HEK293 (cell line): Measurements from ENCODE around the gene PPM1J.

Experiments used
- CTCF ChIA-PET: fragments of 350-600 bp; formaldehyde crosslinking; extraction: SDS; loops from one replicate; lab custom pipeline; 2021; ENCODE audit warnings: antibody characterized with exemption; lab: Yijun Ruan, JAX
- POLR2A ChIA-PET: fragments of 300-600 bp; formaldehyde crosslinking; extraction: SDS; loops from one replicate; lab custom pipeline; 2020; ENCODE audit warnings: antibody characterized with exemption, inconsistent platforms; lab: Yijun Ruan, JAX
- H3K27ac ChIP-seq: fragments of 200-500 bp; sonication (Bioruptor generic); 2 replicates; pipeline ENCODE4 v1.5.1; 2014; ENCODE audit warnings: low read depth, low read length, control low read depth, inconsistent platforms; ENCODE audit errors: extremely low read depth
- H3K36me3 ChIP-seq, 2 experiments: fragments of 200-500 bp in 1 of 2; sonication (Bioruptor generic) in 1 of 2; 1 replicate in 1 of 2; 2 replicates in 1 of 2; pipeline ENCODE4 v1.5.1; 2014 to 2017; ENCODE audit warnings: inconsistent platforms in 2 of 2, low read length in 2 of 2; ENCODE audit not compliant: control insufficient read depth in 2 of 2, insufficient read depth in 1 of 2
- H3K4me1 ChIP-seq: fragments of 200-500 bp; sonication (Bioruptor generic); 2 replicates; pipeline ENCODE4 v1.5.1; 2014; ENCODE audit warnings: mild to moderate bottlenecking, low read length, inconsistent platforms; ENCODE audit not compliant: control insufficient read depth, insufficient read depth
- H3K4me3 ChIP-seq: 2 replicates; pipeline ENCODE4 v1.5.1; 2011; ENCODE audit warnings: low read depth, mild to moderate bottlenecking, control low read depth, low read length, moderate library complexity
- H3K9me3 ChIP-seq: fragments of 200-500 bp; sonication (Bioruptor generic); 2 replicates; pipeline ENCODE4 v1.5.1; 2014; ENCODE audit warnings: low read depth, low read length, inconsistent platforms; ENCODE audit not compliant: control insufficient read depth, insufficient read depth
- CTCF ChIP-seq: fragments of 450-650 bp; formaldehyde crosslinking; IDR thresholded peaks from 2 replicates; pipeline ENCODE4 v1.5.1; 2016; ENCODE audit warnings: missing biosample characterization, missing genetic modification characterization
- GFI1B ChIP-seq: fragments of 450-650 bp; formaldehyde crosslinking; IDR thresholded peaks from 2 replicates; pipeline ENCODE4 v1.5.1; 2016; ENCODE audit warnings: missing biosample characterization, missing genetic modification characterization
- GLIS1 ChIP-seq: fragments of 450-650 bp; formaldehyde crosslinking; IDR thresholded peaks from 2 replicates; pipeline ENCODE4 v1.5.1; 2016; ENCODE audit warnings: missing biosample characterization, missing genetic modification characterization
- HOXD13 ChIP-seq: sonication (generic); formaldehyde crosslinking; IDR thresholded peaks from 2 replicates; pipeline ENCODE4 v1.8.0; 2022; ENCODE audit warnings: missing genetic modification reagents, borderline replicate concordance
- KLF10 ChIP-seq: fragments of 450-650 bp; IDR thresholded peaks from 2 replicates; pipeline ENCODE4 v1.5.1; 2018; ENCODE audit warnings: missing biosample characterization, mild to moderate bottlenecking, missing genetic modification characterization
- KLF16 ChIP-seq: fragments of 450-650 bp; formaldehyde crosslinking; IDR thresholded peaks from 2 replicates; pipeline ENCODE4 v1.5.1; 2017; ENCODE audit warnings: missing biosample characterization, missing genetic modification characterization
- KLF9 ChIP-seq: fragments of 450-650 bp; formaldehyde crosslinking; IDR thresholded peaks from 2 replicates; pipeline ENCODE4 v1.5.1; 2016; ENCODE audit warnings: missing biosample characterization, missing genetic modification characterization, low read depth
- PRDM1 ChIP-seq: fragments of 450-650 bp; formaldehyde crosslinking; IDR thresholded peaks from 2 replicates; pipeline ENCODE4; 2016; ENCODE audit warnings: missing biosample characterization, missing genetic modification characterization
- PRDM6 ChIP-seq: fragments of 450-650 bp; formaldehyde crosslinking; IDR thresholded peaks from 2 replicates; pipeline ENCODE4 v1.5.1; 2017; ENCODE audit warnings: missing biosample characterization, missing genetic modification characterization
- ZBTB48 ChIP-seq: fragments of 450-650 bp; formaldehyde crosslinking; IDR thresholded peaks from 2 replicates; pipeline ENCODE4 v1.5.1; 2016; ENCODE audit warnings: missing biosample characterization, missing genetic modification characterization
- ZEB2 ChIP-seq: fragments of 450-650 bp; formaldehyde crosslinking; IDR thresholded peaks from 2 replicates; pipeline ENCODE4 v1.5.1; 2016; ENCODE audit warnings: missing biosample characterization, missing genetic modification characterization
- ZIC2 ChIP-seq: fragments of 450-650 bp; formaldehyde crosslinking; IDR thresholded peaks from 2 replicates; pipeline ENCODE4 v1.5.1; 2016; ENCODE audit warnings: missing biosample characterization, missing genetic modification characterization
- ZNF114 ChIP-seq: fragments of 450-650 bp; formaldehyde crosslinking; IDR thresholded peaks from 2 replicates; pipeline ENCODE4 v1.5.0; 2017; ENCODE audit warnings: missing biosample characterization, missing genetic modification characterization
- ZNF140 ChIP-seq: fragments of 450-650 bp; formaldehyde crosslinking; IDR thresholded peaks from 2 replicates; pipeline ENCODE4 v1.5.1; 2016; ENCODE audit warnings: missing biosample characterization, missing genetic modification characterization
- ZNF16 ChIP-seq: fragments of 450-650 bp; formaldehyde crosslinking; IDR thresholded peaks from 2 replicates; pipeline ENCODE4 v1.5.1; 2016; ENCODE audit warnings: low read depth, missing biosample characterization, missing genetic modification characterization
- ZNF214 ChIP-seq: fragments of 450-650 bp; formaldehyde crosslinking; IDR thresholded peaks from 2 replicates; pipeline ENCODE4 v1.5.1; 2017; ENCODE audit warnings: missing biosample characterization, mild to moderate bottlenecking, missing genetic modification characterization, borderline replicate concordance
- ZNF366 ChIP-seq: fragments of 450-650 bp; formaldehyde crosslinking; conservative IDR thresholded peaks from 2 replicates; pipeline ENCODE4 v1.5.1; 2016; ENCODE audit warnings: missing biosample characterization, missing genetic modification characterization
- ZNF600 ChIP-seq: fragments of 450-650 bp; formaldehyde crosslinking; IDR thresholded peaks from 2 replicates; pipeline ENCODE4 v1.5.1; 2016; ENCODE audit warnings: missing biosample characterization, missing genetic modification characterization
- ZNF664 ChIP-seq: fragments of 450-650 bp; formaldehyde crosslinking; IDR thresholded peaks from 2 replicates; pipeline ENCODE4 v1.5.1; 2016; ENCODE audit warnings: missing biosample characterization, missing genetic modification characterization
- ZNF704 ChIP-seq: fragments of 450-650 bp; formaldehyde crosslinking; IDR thresholded peaks from 2 replicates; pipeline ENCODE4 v1.5.1; 2016; ENCODE audit warnings: missing biosample characterization, missing genetic modification characterization
- ZNF837 ChIP-seq: fragments of 450-650 bp; formaldehyde crosslinking; IDR thresholded peaks from 2 replicates; pipeline ENCODE4 v1.5.1; 2016; ENCODE audit warnings: missing biosample characterization, missing genetic modification characterization
- ZSCAN30 ChIP-seq: fragments of 450-650 bp; IDR thresholded peaks from 2 replicates; pipeline ENCODE4 v1.5.1; 2018; ENCODE audit warnings: missing biosample characterization, mild to moderate bottlenecking, missing genetic modification characterization, moderate library complexity
- TF ChIP-seq, protein P1 (sequence below): fragments of 450-650 bp; formaldehyde crosslinking; IDR thresholded peaks from 2 replicates; pipeline ENCODE4 v1.5.1; 2017; ENCODE audit warnings: missing biosample characterization, missing genetic modification characterization

Gene PPM1J

GRCh38 chr1:112673592-112674439 is 41.3 kb downstream of the PPM1J start:
- TF ChIP-seq ZNF600 (tag by site-specific recombination) (peak; percentile 85), GFI1B (tag by site-specific recombination) (peak; percentile 92), KLF16 (tag by site-specific recombination) (no peak), KLF10 (tag by site-specific recombination) (no peak), ZNF16 (tag by site-specific recombination) (no peak), ZNF140 (tag by site-specific recombination) (no peak), ZSCAN30 (tag by site-specific recombination) (0 out of 2 replicates have a peak, but pooled peaks have one; percentile 18), ZNF366 (tag by site-specific recombination) (no peak; the same call in 1 of the 2 replicates), ZNF664 (tag by site-specific recombination) (peak; percentile 80), KLF9 (tag by site-specific recombination) (0 out of 2 replicates have a peak, but pooled peaks have one; percentile 92), ZNF214 (tag by site-specific recombination) (no peak), HOXD13 (CRISPR knock-in tag) (0 out of 2 replicates have a peak, but pooled peaks have one; percentile 16), CTCF (tag by site-specific recombination) (peak; percentile 67), ZIC2 (peak; percentile 55), ZBTB48 (tag by site-specific recombination) (peak; percentile 9; the same call in 1 of the 2 replicates), ZNF837 (tag by site-specific recombination) (no peak), ZNF704 (no peak), ZNF114 (tag by site-specific recombination) (no peak), PRDM1 (tag by site-specific recombination) (peak; percentile 67), PRDM6 (tag by site-specific recombination) (0 out of 2 replicates have a peak, but pooled peaks have one; percentile 32), ZEB2 (tag by site-specific recombination) (no peak), GLIS1 (tag by site-specific recombination) (0 out of 2 replicates have a peak, but pooled peaks have one; percentile 5)
- TF ChIP-seq, protein P1, sequence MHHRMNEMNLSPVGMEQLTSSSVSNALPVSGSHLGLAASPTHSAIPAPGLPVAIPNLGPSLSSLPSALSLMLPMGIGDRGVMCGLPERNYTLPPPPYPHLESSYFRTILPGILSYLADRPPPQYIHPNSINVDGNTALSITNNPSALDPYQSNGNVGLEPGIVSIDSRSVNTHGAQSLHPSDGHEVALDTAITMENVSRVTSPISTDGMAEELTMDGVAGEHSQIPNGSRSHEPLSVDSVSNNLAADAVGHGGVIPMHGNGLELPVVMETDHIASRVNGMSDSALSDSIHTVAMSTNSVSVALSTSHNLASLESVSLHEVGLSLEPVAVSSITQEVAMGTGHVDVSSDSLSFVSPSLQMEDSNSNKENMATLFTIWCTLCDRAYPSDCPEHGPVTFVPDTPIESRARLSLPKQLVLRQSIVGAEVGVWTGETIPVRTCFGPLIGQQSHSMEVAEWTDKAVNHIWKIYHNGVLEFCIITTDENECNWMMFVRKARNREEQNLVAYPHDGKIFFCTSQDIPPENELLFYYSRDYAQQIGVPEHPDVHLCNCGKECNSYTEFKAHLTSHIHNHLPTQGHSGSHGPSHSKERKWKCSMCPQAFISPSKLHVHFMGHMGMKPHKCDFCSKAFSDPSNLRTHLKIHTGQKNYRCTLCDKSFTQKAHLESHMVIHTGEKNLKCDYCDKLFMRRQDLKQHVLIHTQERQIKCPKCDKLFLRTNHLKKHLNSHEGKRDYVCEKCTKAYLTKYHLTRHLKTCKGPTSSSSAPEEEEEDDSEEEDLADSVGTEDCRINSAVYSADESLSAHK, result no peak
- H3K4me3 ChIP-seq, result peak overlapping the region; percentile 80
- ChIA-PET CTCF (interaction anchor here (0.7 to 2.6 kb wide), 12 partner anchors 10 to 208 kb away, joined by 3 to 12 read pairs (median 5); no protein-coding TSS in a partner anchor), POLR2A (interaction anchor here (0.6 to 6.0 kb wide), 17 partner anchors 11 to 1835 kb away, joined by 3 to 91 read pairs (median 5); partner anchors contain the start of genes CAPZA1, CTTNBP2NL, PPM1J and RHOC)
- H3K4me1 ChIP-seq, result peaks cover 5% of the 10 kb centered on the region; the same call in 1 of the 2 replicates
- H3K27ac ChIP-seq, result peak overlapping the region; percentile 85; the same call in 1 of the 2 replicates
- H3K36me3 ChIP-seq, result peaks cover 0 to 54% of the 10 kb centered on the region in 2 experiments; a peak in 1 of 3 replicates
- no peaks in the 10 kb centered on the region for H3K9me3 ChIP-seq
